HepG2 (cell line): Measurements from ENCODE around the gene FLYWCH1. TPM values are rescaled to one million over a fixed set of nuclear protein-coding genes. Genes with fewer than 3 reads are reported as not detected.

ENCODE experiments used
- FLYWCH1 ChIP-seq: sonication (generic); formaldehyde crosslinking; IDR thresholded peaks from 2 replicates; pipeline ENCODE4 v1.8.1; 2023; ENCODE audit warnings: mild to moderate bottlenecking, missing genetic modification reagents
- MNT ChIP-seq: fragments of 450-650 bp; IDR thresholded peaks from 2 replicates; pipeline ENCODE4 v1.6.1; 2016
- NFIB ChIP-seq: sonication (generic); formaldehyde crosslinking; IDR thresholded peaks from 2 replicates; pipeline ENCODE4 v1.9.0; 2021; ENCODE audit warnings: missing genetic modification reagents, mild to moderate bottlenecking, borderline replicate concordance
- NFRKB ChIP-seq: fragments of 450-650 bp; IDR thresholded peaks from 2 replicates; pipeline ENCODE4 v1.6.1; 2017
- ZBTB20 ChIP-seq: sonication (generic); formaldehyde crosslinking; IDR thresholded peaks from 2 replicates; pipeline ENCODE4 v1.8.1; 2023; ENCODE audit warnings: missing genetic modification reagents, low read depth, mild to moderate bottlenecking, borderline replicate concordance
- ZBTB3 ChIP-seq: sonication (generic); formaldehyde crosslinking; IDR thresholded peaks from 2 replicates; pipeline ENCODE4 v1.4.0; 2020; ENCODE audit warnings: low read depth, mild to moderate bottlenecking, moderate library complexity, missing genetic modification reagents, borderline replicate concordance
- ZNF143 ChIP-seq: sonication (generic); formaldehyde crosslinking; IDR thresholded peaks from 2 replicates; pipeline ENCODE4 v1.4.0; 2020; ENCODE audit warnings: missing genetic modification reagents
- ZNF280B ChIP-seq: sonication (generic); formaldehyde crosslinking; IDR thresholded peaks from 2 replicates; pipeline ENCODE4 v1.5.0; 2020; ENCODE audit warnings: missing genetic modification reagents, mild to moderate bottlenecking, borderline replicate concordance
- ZNF597 ChIP-seq: sonication (generic); formaldehyde crosslinking; IDR thresholded peaks from 2 replicates; pipeline ENCODE4 v1.5.0; 2020; ENCODE audit warnings: missing genetic modification reagents
- ZNF646 ChIP-seq: sonication (generic); formaldehyde crosslinking; IDR thresholded peaks from 2 replicates; pipeline ENCODE4 v1.9.0; 2021; ENCODE audit warnings: mild to moderate bottlenecking, missing genetic modification reagents
- ZNF709 ChIP-seq: sonication (generic); formaldehyde crosslinking; IDR thresholded peaks from 2 replicates; pipeline ENCODE4 v1.5.0; 2020; ENCODE audit warnings: mild to moderate bottlenecking, missing genetic modification reagents
- polyA plus RNA-seq, 8 experiments: library from polyadenylated mRNA; depleted of rRNA in 3 of 8; stranded (reverse) in 7 of 8; unstranded in 1 of 8; fragments of >200 nt; fragmentation: Illumina TruSeq in 4 of 8; extraction: Trizol in 4 of 8; gene quantifications; 2 replicates each; pipeline versions ENCODE4 v1.2.1 to v1.2.3, GENCODE V29; 2011 to 2016; ENCODE audit warnings: low read depth in 4 of 8, missing spikeins in 1 of 8, mixed read lengths in 1 of 8; ENCODE audit not compliant: insufficient read depth in 1 of 8
- total RNA-seq, 5 experiments: library from RNA; depleted of rRNA; stranded (reverse); fragments of >200 nt; fragmentation: Illumina TruSeq; extraction: Trizol; gene quantifications; 2 replicates each; pipeline ENCODE4 v1.2.3, GENCODE V29; 2016; ENCODE audit warnings: low read depth in 1 of 5
- TF ChIP-seq, protein P1 (sequence below): sonication (generic); formaldehyde crosslinking; IDR thresholded peaks from 2 replicates; pipeline ENCODE4 v1.5.0; 2020; ENCODE audit warnings: missing genetic modification reagents, mild to moderate bottlenecking, borderline replicate concordance
- TF ChIP-seq, protein P2 (sequence below): sonication (generic); formaldehyde crosslinking; IDR thresholded peaks from 2 replicates; pipeline ENCODE4 v1.5.0; 2020; ENCODE audit warnings: mild to moderate bottlenecking, missing genetic modification reagents

FLYWCH1 gene
- total and polyA plus RNA-seq, 2 of the 13 experiments (the other 11 are each of a cell fraction or from before 2014, with no cell fraction given): 7.3 to 12.4 TPM

- no peak for TF ChIP-seq FLYWCH1
- TF ChIP-seq, protein P1, sequence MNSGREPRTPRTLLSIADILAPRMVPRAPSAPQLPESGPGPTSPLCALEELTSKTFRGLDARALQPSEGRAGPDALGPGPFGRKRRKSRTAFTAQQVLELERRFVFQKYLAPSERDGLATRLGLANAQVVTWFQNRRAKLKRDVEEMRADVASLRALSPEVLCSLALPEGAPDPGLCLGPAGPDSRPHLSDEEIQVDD: no peak
- TF ChIP-seq MNT: no peak
- TF ChIP-seq NFRKB: no peak
- TF ChIP-seq, protein P2, sequence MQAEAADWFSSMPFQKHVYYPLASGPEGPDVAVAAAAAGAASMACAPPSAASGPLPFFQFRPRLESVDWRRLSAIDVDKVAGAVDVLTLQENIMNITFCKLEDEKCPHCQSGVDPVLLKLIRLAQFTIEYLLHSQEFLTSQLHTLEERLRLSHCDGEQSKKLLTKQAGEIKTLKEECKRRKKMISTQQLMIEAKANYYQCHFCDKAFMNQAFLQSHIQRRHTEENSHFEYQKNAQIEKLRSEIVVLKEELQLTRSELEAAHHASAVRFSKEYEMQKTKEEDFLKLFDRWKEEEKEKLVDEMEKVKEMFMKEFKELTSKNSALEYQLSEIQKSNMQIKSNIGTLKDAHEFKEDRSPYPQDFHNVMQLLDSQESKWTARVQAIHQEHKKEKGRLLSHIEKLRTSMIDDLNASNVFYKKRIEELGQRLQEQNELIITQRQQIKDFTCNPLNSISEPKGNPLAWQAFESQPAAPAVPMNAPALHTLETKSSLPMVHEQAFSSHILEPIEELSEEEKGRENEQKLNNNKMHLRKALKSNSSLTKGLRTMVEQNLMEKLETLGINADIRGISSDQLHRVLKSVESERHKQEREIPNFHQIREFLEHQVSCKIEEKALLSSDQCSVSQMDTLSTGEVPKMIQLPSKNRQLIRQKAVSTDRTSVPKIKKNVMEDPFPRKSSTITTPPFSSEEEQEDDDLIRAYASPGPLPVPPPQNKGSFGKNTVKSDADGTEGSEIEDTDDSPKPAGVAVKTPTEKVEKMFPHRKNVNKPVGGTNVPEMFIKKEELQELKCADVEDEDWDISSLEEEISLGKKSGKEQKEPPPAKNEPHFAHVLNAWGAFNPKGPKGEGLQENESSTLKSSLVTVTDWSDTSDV (CRISPR knock-in tag): no peak
- no peak for TF ChIP-seq ZNF143 (CRISPR knock-in tag)
- no peak for TF ChIP-seq NFIB (CRISPR knock-in tag)
- TF ChIP-seq ZNF280B (CRISPR knock-in tag): no peak
- no peak for TF ChIP-seq ZBTB3 (CRISPR knock-in tag)
- TF ChIP-seq ZNF646 (CRISPR knock-in tag): no peak
- no peak for TF ChIP-seq ZNF597 (CRISPR knock-in tag)
- TF ChIP-seq ZNF709 (CRISPR knock-in tag): 0 out of 2 replicates have a peak, but pooled peaks have one; percentile 44
- peak; percentile 70; the same call in 1 of the 2 replicates for TF ChIP-seq ZBTB20
Measured at GRCh38 chr16:2905241-2905987, 6.3 kb upstream of the FLYWCH1 start (continued).
